Skeletal muscle tissue (tissue), 4 donors: Measurements from ENCODE around the gene FLYWCH2. TPM values are rescaled to one million over a fixed set of nuclear protein-coding genes. Genes with fewer than 3 reads are reported as not detected.
"Not testable (repeated sequence)": the region's sequence is repeated elsewhere in the genome, so short reads cannot be mapped to it uniquely, and the experiment has no call there.

Experiments
- H3K27ac ChIP-seq: one replicate; pipeline ENCODE4 v1.7.0; 2013; ENCODE audit warnings: mild to moderate bottlenecking, low read depth, low read length, inconsistent platforms
- H3K27me3 ChIP-seq, 3 donors: one replicate each; pipeline ENCODE4 v1.7.0; 2013; ENCODE audit warnings: low read length in 3 of 3; ENCODE audit not compliant: control insufficient read depth in 3 of 3, insufficient read depth in 3 of 3
- H3K36me3 ChIP-seq, 3 donors: one replicate each; pipeline ENCODE4 v1.7.0; 2013; ENCODE audit warnings: low read length in 3 of 3; ENCODE audit not compliant: control insufficient read depth in 3 of 3, insufficient read depth in 3 of 3
- H3K4me1 ChIP-seq, 3 donors: one replicate each; pipeline ENCODE4 v1.7.0; 2013; ENCODE audit warnings: low read length in 3 of 3, mild to moderate bottlenecking in 3 of 3; ENCODE audit not compliant: control insufficient read depth in 3 of 3, insufficient read depth in 3 of 3
- H3K4me3 ChIP-seq, 3 donors: one replicate each; pipeline ENCODE4 v1.7.0; 2013; ENCODE audit warnings: low read length in 3 of 3
- H3K9ac ChIP-seq, 3 donors: one replicate each; pipeline ENCODE4 v1.7.0; 2013; ENCODE audit warnings: low read length in 3 of 3, mild to moderate bottlenecking in 3 of 3, moderate library complexity in 2 of 3, low read depth in 1 of 3
- H3K9me3 ChIP-seq, 3 donors: one replicate each; pipeline ENCODE4 v1.7.0; 2013; ENCODE audit warnings: low read length in 3 of 3; ENCODE audit not compliant: control insufficient read depth in 3 of 3
- total RNA-seq: library from RNA; depleted of rRNA; stranded (reverse); fragments of >200 nt; gene quantifications from one replicate; pipeline ENCODE4 v1.2.3, GENCODE V29; 2014
- donor health status: Osteomylitis.

FLYWCH2 gene
- total RNA-seq, 1 donor from 2014 or later = 10.4 TPM

DNA sequence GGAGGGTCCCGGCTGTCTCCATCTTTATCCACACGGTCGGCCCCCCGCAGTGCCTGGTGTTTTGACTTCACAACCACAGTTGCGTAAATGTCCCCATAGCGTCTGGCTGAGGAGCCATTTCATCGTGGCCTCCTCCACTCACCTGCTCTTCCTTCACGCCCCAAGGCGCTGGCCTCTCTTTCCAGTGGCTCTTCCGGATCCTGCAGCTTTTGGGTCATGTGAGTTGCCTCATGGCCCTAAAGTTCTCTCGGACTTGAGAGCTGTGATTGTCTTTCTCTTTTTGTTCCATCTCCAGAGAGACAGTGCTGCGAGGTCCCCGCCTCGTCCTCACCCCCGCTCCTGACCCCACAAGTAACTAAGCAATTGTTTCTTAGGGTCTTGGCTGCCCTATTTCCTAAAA lies 51.4 kb downstream of the FLYWCH2 start:
- Histone ChIP-seq H3K36me3 (peaks cover 48 to 59% (median 57%) of the 10 kb centered on the region in 3 donors), H3K27me3 (no peaks in the 10 kb centered on the region), H3K9me3 (no peaks in the 10 kb centered on the region), H3K4me1 (peaks cover 0 to 3% (median 0%) of the 10 kb centered on the region in 3 donors), H3K27ac (no peak overlapping the region), H3K9ac (no peak overlapping the region), H3K4me3 (no peak overlapping the region)

GRCh38 chr16:2936436-2937011 lies 53.5 kb downstream of the FLYWCH2 start:
- Histone ChIP-seq H3K4me3 (no peak overlapping the region), H3K27ac (no peak overlapping the region), H3K9me3 (no peaks in the 10 kb centered on the region), H3K36me3 (peaks cover 56 to 61% (median 58%) of the 10 kb centered on the region in 3 donors), H3K9ac (no peak overlapping the region), H3K4me1 (peaks cover 0 to 3% (median 0%) of the 10 kb centered on the region in 3 donors), H3K27me3 (no peaks in the 10 kb centered on the region)

DNA sequence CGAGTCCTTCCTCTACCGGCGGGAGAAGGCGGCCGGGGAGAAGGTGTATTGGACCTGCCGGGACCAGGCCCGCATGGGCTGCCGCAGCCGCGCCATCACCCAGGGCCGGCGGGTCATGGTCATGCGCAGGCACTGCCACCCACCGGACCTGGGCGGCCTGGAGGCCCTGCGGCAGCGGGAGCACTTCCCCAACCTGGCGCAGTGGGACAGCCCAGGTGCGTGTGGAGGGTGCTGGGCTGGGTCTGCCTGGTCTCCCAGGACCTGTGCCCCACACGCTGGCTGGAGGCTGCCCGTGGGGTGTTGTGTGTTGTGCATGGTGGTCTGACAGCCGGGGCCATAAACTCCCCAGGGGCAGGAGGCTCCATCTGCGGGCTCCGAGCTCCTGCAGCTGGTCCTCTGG lies 54.2 kb downstream of the FLYWCH2 start:
- Histone ChIP-seq H3K27me3 (no peaks in the 10 kb centered on the region), H3K36me3 (peaks cover 57 to 65% (median 58%) of the 10 kb centered on the region in 3 donors), H3K4me1 (peaks cover 0 to 3% (median 0%) of the 10 kb centered on the region in 3 donors), H3K9ac (no peak overlapping the region), H3K4me3 (no peak overlapping the region), H3K27ac (no peak overlapping the region), H3K9me3 (no peaks in the 10 kb centered on the region)

- Histone ChIP-seq H3K27ac (no peak overlapping the region), H3K9me3 (no peaks in the 10 kb centered on the region), H3K4me3 (no peak overlapping the region), H3K27me3 (no peaks in the 10 kb centered on the region), H3K36me3 (peaks cover 54 to 63% (median 62%) of the 10 kb centered on the region in 3 donors), H3K4me1 (peaks cover 0 to 3% (median 0%) of the 10 kb centered on the region in 3 donors), H3K9ac (no peak overlapping the region)
Measured at GRCh38 chr16:2938206-2938605, 55.2 kb downstream of the FLYWCH2 start.

DNA sequence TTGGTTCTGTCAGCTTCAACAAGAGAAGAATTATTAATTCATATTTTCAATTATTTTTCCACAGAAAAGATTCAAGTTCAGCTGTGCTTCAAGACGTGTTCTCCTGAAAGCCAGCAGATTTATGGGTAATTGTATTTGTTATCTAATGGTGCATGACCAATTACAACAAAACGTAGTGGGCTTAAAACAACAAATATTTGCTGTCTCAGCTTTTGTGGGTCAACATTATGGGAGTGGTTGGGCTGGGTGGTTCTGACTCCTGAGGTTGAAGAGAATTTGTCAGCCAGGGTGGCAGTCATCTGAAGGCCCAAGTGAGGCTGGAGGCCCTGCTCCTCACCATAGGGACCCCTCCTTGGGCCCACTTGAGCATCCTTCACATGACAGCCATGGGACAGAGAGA lies 57.0 kb downstream of the FLYWCH2 start:
- Histone ChIP-seq H3K27me3 (no peaks in the 10 kb centered on the region), H3K9me3 (no peaks in the 10 kb centered on the region), H3K27ac (no peak overlapping the region), H3K9ac (no peak overlapping the region), H3K36me3 (peaks cover 43 to 62% (median 56%) of the 10 kb centered on the region in 3 donors), H3K4me3 (no peak overlapping the region), H3K4me1 (peaks cover 0 to 3% (median 0%) of the 10 kb centered on the region in 3 donors)

GRCh38 chr16:2942045-2942444 lies 59.0 kb downstream of the FLYWCH2 start:
- peaks cover 0 to 3% (median 0%) of the 10 kb centered on the region in 3 donors for H3K4me1 ChIP-seq
- H3K9me3 ChIP-seq = no peaks in the 10 kb centered on the region
- no peak overlapping the region for H3K4me3 ChIP-seq
- H3K27ac ChIP-seq = no peak overlapping the region
- H3K27me3 ChIP-seq = no peaks in the 10 kb centered on the region
- H3K36me3 ChIP-seq = peaks cover 38 to 50% (median 44%) of the 10 kb centered on the region in 3 donors
- no peak overlapping the region for H3K9ac ChIP-seq

- not testable (repeated sequence) for H3K4me1 ChIP-seq, H3K4me3 ChIP-seq, H3K9me3 ChIP-seq, H3K27me3 ChIP-seq, H3K27ac ChIP-seq, H3K9ac ChIP-seq
- H3K36me3 ChIP-seq = peaks cover 26 to 39% (median 35%) of the 10 kb centered on the region in 3 donors
Measured at GRCh38 chr16:2943716-2944115, 60.7 kb downstream of the FLYWCH2 start.

GRCh38 chr16:2946649-2947048 lies 63.6 kb downstream of the FLYWCH2 start:
- Histone ChIP-seq H3K27ac (no peak overlapping the region), H3K9me3 (no peaks in the 10 kb centered on the region), H3K9ac (no peak overlapping the region), H3K4me3 (no peak overlapping the region), H3K36me3 (peaks cover 9 to 27% (median 27%) of the 10 kb centered on the region in 3 donors), H3K27me3 (no peaks in the 10 kb centered on the region), H3K4me1 (peaks cover 15 to 24% (median 20%) of the 10 kb centered on the region in 3 donors)

Other genes starting within 250 kb of the FLYWCH2 start
- gene KCTD5, start 200.7 kb upstream of the FLYWCH2 start, total RNA-seq = 13.6 TPM
- gene PRSS27, start 163.0 kb upstream of the FLYWCH2 start, total RNA-seq = not detected
- gene SRRM2, start 130.6 kb upstream of the FLYWCH2 start, total RNA-seq = 70.5 TPM
- 178 TPM for gene ELOB, start 105.9 kb upstream of the FLYWCH2 start, total RNA-seq
- not detected for gene PRSS33, start 95.7 kb upstream of the FLYWCH2 start, total RNA-seq
- not detected for gene PRSS41, start 84.7 kb upstream of the FLYWCH2 start, total RNA-seq
- gene PRSS21, start 66.0 kb upstream of the FLYWCH2 start, total RNA-seq = not detected
- 0.52 TPM for gene ZG16B, start 52.9 kb upstream of the FLYWCH2 start, total RNA-seq
- gene PRSS22, start 25.0 kb upstream of the FLYWCH2 start, total RNA-seq = not detected
- gene FLYWCH1, start 28.7 kb downstream of the FLYWCH2 start, total RNA-seq = 11.0 TPM
- gene KREMEN2, start 81.1 kb downstream of the FLYWCH2 start, total RNA-seq = 1.6 TPM
- gene PAQR4, start 86.1 kb downstream of the FLYWCH2 start, total RNA-seq = 2.1 TPM
- 2.1 TPM for gene PKMYT1, start 97.2 kb downstream of the FLYWCH2 start, total RNA-seq
- gene CLDN9, start 129.7 kb downstream of the FLYWCH2 start, total RNA-seq = not detected
- not detected for gene CLDN6, start 135.0 kb downstream of the FLYWCH2 start, total RNA-seq
- 28.7 TPM for gene TNFRSF12A, start 137.2 kb downstream of the FLYWCH2 start, total RNA-seq
- gene HCFC1R1, start 140.7 kb downstream of the FLYWCH2 start, total RNA-seq = 14.1 TPM
- gene THOC6, start 140.8 kb downstream of the FLYWCH2 start, total RNA-seq = 15.7 TPM
- gene BICDL2, start 153.7 kb downstream of the FLYWCH2 start, total RNA-seq = not detected
- 0.52 TPM for gene MMP25, start 163.3 kb downstream of the FLYWCH2 start, total RNA-seq
- gene IL32, start 182.4 kb downstream of the FLYWCH2 start, total RNA-seq = 25.1 TPM
- not detected for gene ZSCAN10, start 216.1 kb downstream of the FLYWCH2 start, total RNA-seq
- 7.3 TPM for gene ZNF205, start 229.4 kb downstream of the FLYWCH2 start, total RNA-seq